Measurements from ENCODE around the gene ZNF525.
"Not testable (repeated sequence)": the region's sequence is repeated elsewhere in the genome, so short reads cannot be mapped to it uniquely, and the experiment has no call there.

The ZNF525 gene

DNA sequence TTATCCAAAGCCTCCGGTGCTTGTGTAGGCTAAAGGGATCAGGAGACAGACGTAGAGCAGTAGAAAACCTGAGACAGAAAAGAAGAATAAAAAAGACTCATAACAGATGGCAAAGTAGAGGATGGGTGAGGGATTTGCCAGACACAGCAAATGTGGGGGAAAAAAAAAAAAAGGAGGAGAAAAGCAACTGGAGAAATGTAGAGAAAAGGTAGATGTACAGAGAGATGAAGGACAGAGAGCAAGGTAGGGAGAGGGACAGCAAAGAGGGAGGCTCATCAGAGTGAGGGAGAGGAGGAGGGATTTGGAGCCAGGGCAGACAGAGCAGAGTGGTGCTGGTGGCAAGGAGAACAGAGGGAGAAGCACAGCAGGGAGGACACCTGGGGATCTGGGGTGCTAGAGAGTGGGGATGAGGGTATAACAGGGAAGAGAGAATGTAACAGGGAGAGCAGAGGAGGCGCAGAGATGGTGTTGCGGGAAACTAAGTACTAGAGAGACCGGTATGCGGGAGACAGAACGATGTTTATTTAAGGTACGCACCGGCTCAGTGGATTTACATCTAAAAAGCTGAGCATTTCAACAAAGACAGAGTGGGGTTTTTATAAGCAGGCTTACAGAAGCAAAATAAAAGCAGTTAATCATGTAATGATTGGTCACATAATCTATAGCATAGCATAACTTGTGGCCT, 30.5 kb downstream of the ZNF525 start:
- DNase-seq = not testable (repeated sequence)

- no peak for DNase-seq
These were observed 31.0 kb downstream of the ZNF525 start for GRCh38 chr19:53396525-53396868.

DNA sequence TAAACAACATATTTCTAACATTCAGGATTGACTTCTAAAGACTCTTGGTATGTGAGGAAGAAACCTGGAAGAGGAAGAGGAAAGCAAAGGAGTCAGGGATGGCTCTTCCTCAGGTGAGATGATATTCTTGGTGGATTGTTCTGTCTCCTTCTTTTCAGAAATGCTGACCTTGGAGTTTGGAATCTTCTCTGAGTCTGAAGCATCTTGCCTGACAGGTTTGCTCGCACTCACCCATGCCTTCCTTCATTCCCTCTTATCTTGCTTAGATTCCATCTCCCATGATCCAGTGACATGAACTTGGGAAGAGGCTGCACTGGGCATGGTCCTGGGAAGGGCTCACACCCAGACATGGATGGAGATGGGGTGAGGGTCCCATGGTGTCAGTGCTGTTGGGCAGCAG, 32.4 kb downstream of the ZNF525 start:
- DNase-seq = not testable (repeated sequence)

DNA sequence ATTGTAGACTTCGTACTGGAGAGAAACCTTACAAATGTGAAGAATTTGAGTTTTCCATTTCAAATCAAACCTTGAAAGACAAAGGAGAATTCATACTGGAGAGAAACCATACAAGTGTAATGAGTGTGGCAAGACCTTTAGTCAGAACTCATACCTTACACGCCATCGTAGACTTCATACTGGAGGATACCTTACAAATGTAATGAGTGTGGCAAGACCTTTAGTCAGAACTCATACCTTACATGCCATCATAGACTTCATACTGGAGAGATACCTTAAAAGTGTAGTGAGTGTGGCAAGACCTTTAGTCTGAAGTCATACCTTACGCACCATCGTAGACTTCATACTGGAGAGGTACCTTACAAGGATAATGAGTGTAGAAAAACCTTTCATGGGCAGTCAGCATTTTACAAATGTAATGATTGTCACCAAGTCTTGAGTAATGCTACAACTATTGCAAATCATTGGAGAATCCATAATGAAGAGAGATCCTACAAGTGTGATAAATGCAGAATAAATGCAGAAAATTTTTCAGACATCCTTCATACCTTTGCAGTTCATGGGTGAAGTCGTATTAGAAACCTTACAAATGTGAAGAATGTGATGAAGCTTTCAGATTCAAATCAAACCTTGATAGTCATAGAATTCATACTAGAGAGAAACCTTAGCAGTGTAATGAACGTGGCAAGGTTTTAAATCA, 44.1 kb downstream of the ZNF525 start:
- no peak for DNase-seq

- DNase-seq = not testable (repeated sequence)
These were observed 55.2 kb downstream of the ZNF525 start for GRCh38 chr19:53420520-53421315.

- DNase-seq = no peak
These were observed 57.0 kb downstream of the ZNF525 start for GRCh38 chr19:53422551-53422950.

DNA sequence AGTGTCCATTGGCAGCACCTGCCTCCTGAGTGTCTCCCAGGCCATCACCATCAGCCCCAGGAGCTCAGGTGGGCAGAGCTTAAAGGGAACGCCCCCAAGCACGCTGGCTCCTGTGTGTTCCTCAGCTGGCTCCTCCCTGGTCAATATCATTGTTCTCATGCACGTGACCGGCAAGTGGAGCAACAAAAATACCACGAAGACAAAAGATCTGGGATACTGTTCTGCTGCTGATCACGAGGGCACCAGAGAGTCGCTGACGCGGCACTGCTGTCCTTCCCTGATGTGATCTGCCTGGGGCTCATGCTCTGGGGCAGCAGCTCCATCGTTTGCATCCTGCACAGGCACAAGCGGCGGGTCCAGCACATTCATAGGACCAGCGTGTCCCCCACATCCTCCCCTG, 57.6 kb downstream of the ZNF525 start:
- not testable (repeated sequence) for DNase-seq

GRCh38 chr19:53423680-53424079, 58.2 kb downstream of the ZNF525 start:
- DNase-seq = not testable (repeated sequence)

DNA sequence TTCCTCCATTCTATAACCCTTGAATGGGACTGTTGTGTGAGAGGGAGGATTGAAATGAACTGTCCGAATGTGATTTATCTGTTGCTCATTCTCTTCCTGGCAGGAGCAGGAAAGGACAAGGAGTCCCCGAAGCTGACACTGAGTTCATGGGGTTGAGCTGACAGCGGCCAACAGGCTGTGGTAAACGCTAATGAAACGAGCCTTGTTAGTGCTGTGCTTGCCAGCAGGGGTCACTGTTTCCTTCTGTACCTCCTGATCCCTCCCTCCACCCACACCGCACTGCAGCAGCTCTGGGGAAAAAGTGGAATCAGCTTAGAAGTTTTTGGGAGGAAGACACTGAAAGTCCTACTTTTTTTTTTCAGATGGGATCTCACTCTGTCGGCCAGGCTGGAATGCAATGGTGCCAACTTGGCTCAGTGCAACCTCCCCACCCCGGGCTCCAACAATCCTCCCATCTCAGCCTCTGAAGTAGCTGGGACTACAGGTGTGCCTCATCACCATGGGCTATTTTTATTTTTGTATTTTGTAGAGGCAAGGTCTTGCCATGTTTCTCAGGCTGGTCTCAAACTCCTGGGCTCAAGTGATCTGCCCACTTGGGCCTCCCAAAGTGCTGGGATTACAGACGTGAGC, 59.6 kb downstream of the ZNF525 start:
- no peak for DNase-seq

GRCh38 chr19:53431399-53432087, 66.0 kb downstream of the ZNF525 start, which contains the start of gene ZNF761:
ZNF761 (plus strand) TSS chr19:53431984; CDS start chr19:53447269, 15,285 bp downstream.
- DNase-seq = peak; percentile 86

- DNase-seq = no peak
These were observed 66.7 kb downstream of the ZNF525 start for GRCh38 chr19:53432088-53432661.

Measured in NCI-H1417 treated with DMSO at 0.1 percent for 48 hours (cell line).